GM12801 (cell line): Measurements from ENCODE around the gene DCT.

Source experiments
- TF ChIP-seq, protein P1 (sequence below): IDR thresholded peaks from one replicate; pipeline ENCODE4 v1.5.1; 2011; ENCODE audit warnings: control low read depth; ENCODE audit not compliant: insufficient read length; ENCODE audit errors: extremely low read depth

The DCT gene

DNA sequence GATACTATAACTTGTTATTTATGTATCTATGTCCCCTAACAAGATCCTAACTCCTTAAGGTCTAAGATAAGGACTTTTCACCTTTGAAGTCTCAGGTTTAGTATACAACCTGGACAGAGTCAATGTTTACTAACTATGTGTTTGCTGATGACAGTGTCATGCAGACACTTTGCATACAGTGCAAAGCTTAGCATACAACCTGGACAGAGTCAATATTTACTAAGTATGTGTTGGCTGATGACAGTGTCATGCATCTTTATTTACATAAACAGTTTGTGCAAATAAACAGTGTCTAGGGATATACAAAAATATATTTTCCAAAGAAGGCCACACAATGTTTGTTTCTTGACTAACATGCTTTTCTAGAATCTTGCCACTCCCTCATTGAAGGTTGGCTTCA is 34.7 kb downstream of the DCT start:
- TF ChIP-seq, protein P1, sequence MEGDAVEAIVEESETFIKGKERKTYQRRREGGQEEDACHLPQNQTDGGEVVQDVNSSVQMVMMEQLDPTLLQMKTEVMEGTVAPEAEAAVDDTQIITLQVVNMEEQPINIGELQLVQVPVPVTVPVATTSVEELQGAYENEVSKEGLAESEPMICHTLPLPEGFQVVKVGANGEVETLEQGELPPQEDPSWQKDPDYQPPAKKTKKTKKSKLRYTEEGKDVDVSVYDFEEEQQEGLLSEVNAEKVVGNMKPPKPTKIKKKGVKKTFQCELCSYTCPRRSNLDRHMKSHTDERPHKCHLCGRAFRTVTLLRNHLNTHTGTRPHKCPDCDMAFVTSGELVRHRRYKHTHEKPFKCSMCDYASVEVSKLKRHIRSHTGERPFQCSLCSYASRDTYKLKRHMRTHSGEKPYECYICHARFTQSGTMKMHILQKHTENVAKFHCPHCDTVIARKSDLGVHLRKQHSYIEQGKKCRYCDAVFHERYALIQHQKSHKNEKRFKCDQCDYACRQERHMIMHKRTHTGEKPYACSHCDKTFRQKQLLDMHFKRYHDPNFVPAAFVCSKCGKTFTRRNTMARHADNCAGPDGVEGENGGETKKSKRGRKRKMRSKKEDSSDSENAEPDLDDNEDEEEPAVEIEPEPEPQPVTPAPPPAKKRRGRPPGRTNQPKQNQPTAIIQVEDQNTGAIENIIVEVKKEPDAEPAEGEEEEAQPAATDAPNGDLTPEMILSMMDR: no peak

DNA sequence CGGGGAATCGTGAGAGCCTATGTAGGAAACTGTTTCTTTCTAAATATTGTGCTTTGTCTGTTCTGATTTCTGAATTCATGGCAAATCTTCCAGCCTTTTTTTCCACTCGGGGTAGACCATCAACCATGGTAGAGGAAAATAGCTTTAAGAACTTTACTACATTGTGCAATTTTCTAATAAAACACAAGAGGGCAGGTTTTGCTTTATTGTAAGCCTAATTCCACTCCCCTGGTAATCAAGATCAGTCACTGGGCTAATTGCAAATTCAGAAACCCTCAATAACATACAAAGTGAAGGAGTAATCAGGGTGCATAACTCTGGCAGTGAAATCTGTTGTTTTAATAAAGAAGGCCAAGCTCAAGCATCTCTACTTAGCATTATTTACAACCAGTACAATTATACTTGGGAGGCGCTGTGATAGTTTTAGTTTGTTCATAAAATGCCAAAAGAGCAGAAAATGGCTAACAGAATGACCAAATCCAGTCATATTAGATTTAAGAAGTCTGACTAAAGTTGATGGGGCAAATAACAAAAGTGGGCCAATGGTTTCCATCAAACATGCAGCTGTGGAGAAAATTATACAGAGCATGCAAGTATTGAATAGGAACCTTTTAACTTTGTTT is 43.8 kb downstream of the DCT start:
- TF ChIP-seq, protein P1: no peak

- TF ChIP-seq, protein P1: no peak
These were observed 46.2 kb downstream of the DCT start for GRCh38 chr13:94433055-94433961.

GRCh38 chr13:94431987-94432386 is 47.5 kb downstream of the DCT start:
- TF ChIP-seq, protein P1: no peak

DNA sequence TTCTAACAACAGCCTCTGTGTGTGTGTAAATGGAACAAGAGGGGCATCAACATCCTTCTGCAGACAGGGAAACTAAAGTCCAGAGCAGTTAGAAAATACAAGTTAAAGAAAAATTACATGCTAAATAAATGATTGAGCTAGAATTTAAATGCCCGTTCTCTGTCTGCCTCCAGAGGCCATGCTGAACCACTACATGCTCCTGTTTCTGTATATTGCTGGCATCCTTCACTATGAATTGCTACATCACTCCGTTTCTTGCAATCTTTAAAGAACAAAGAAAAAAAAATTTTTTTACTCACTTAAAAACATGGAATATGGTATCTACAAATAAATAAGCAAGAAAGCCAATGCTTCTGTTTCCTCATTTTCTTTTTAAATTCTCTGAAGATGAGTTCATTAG is 47.9 kb downstream of the DCT start:
- TF ChIP-seq, protein P1: no peak

DNA sequence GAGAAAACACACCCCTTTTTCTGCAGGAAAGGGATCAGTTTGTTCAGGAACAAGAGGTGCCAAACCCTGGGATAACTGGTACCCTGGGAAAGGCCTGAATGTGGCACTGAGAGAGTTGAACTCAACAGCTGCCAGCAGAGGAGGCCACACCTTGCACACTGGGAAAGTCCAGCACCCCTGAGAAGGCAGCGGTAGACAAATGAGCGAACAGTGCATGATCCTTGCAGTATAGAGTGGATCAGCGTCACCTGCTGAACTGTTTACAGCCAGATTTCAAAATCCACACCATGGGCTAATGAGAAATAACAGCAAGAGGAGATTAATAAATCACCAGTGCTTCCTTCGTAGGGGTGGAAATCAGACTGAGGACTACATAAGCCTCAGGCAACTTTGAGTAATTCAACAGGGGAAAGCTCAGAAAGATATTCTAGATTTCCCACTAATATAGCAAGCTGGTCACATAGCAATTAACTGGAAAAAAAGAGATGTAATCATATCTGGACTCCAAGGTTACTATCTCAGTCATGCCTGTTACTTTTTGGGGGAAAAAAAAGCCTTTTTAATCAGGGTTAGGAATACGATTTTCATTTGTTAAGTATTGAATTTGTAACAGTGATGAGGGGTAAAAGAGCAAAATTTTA is 52.0 kb downstream of the DCT start:
- TF ChIP-seq, protein P1: no peak

DNA sequence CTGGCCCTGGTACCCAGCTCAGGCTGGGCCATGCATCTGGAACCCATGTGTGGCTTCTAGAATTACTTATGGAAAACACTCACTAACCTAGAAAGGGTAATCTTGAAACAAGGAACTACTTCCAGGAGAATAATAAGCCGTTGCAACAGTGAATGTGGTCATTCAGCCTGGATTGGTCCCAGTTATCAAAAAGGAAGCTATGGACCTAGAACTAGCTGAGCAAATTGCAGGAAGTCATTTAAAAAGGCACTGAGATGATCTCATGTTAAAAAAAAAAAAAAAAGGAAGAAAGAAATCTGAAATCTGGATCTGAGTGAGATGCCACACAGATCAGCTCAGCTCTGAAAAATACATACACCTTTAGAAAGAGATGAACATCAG is 59.6 kb downstream of the DCT start:
- TF ChIP-seq, protein P1: no peak
